HFFc6 (cell line): ENCODE measurements around the gene ATXN3L. TPM values are rescaled to one million over a fixed set of nuclear protein-coding genes. Genes with fewer than 3 reads are reported as not detected.

Experiments
- DNase-seq: peaks from one replicate; pipeline ENCODE4 v3.0.0-alpha.2; 2018
- H3K27ac Mint-ChIP-seq: 2 replicates; pipeline ENCODE4 v1.8.0; 2020; ENCODE audit warnings: mild to moderate bottlenecking, mixed read lengths
- H3K27me3 Mint-ChIP-seq: 2 replicates; pipeline ENCODE4 v1.8.0; 2021; ENCODE audit warnings: mild to moderate bottlenecking, moderate library complexity, mixed read lengths; ENCODE audit not compliant: insufficient read depth
- H3K36me3 Mint-ChIP-seq: 2 replicates; pipeline ENCODE4 v1.8.0; 2021; ENCODE audit warnings: low read depth, mixed read lengths
- H3K4me1 Mint-ChIP-seq: 2 replicates; pipeline ENCODE4 v1.8.0; 2020; ENCODE audit warnings: low read depth, mixed read lengths
- H3K4me3 Mint-ChIP-seq: 2 replicates; pipeline ENCODE4 v1.8.0; 2020; ENCODE audit warnings: mild to moderate bottlenecking, moderate library complexity, mixed read lengths
- H3K9me3 Mint-ChIP-seq: 2 replicates; pipeline ENCODE4 v1.8.0; 2020; ENCODE audit warnings: mild to moderate bottlenecking, mixed read lengths
- CTCF ChIP-seq: fragments of 200-600 bp; sonication (generic); IDR thresholded peaks from 2 replicates; pipeline ENCODE4 v1.5.0; 2021; ENCODE audit warnings: antibody characterized with exemption, mild to moderate bottlenecking
- total RNA-seq, 6 experiments: library from RNA; stranded (reverse); fragmentation: NEBNext Ultra II Directional; extraction: Animal tissue kit (Norgen Biotek cat#: 25700); gene quantifications; 2 replicates in 1 of 6; 3 replicates in 5 of 6; pipeline ENCODE4 v1.2.3, GENCODE V29; 2021

Gene ATXN3L
- total RNA-seq, 6 experiments from 2014 or later = not detected

- Mint-ChIP-seq H3K27me3 (no peaks in the 10 kb centered on the region), H3K4me1 (no peaks in the 10 kb centered on the region; the same call in 1 of the 2 replicates), H3K9me3 (no peaks in the 10 kb centered on the region), H3K4me3 (no peak overlapping the region), H3K27ac (no peak overlapping the region), H3K36me3 (no peaks in the 10 kb centered on the region)
- no peak for TF ChIP-seq CTCF
- DNase-seq = no peak
Measured at GRCh38 chrX:13334491-13334890, 14.6 kb upstream of the ATXN3L start.

GRCh38 chrX:13330446-13330845 lies 10.6 kb upstream of the ATXN3L start:
- Mint-ChIP-seq H3K9me3 (no peaks in the 10 kb centered on the region), H3K27ac (no peak overlapping the region), H3K4me1 (no peaks in the 10 kb centered on the region), H3K27me3 (no peaks in the 10 kb centered on the region), H3K4me3 (no peak overlapping the region), H3K36me3 (no peaks in the 10 kb centered on the region)
- no peak for DNase-seq
- TF ChIP-seq CTCF = no peak

GRCh38 chrX:13327666-13328065 lies 7.8 kb upstream of the ATXN3L start:
- no peak overlapping the region for H3K4me3 Mint-ChIP-seq

GRCh38 chrX:13323241-13323640 lies 3.4 kb upstream of the ATXN3L start:
- Mint-ChIP-seq H3K27me3 (no peaks in the 10 kb centered on the region), H3K27ac (no peak overlapping the region), H3K36me3 (no peaks in the 10 kb centered on the region), H3K4me1 (no peaks in the 10 kb centered on the region), H3K9me3 (no peaks in the 10 kb centered on the region), H3K4me3 (no peak overlapping the region)
- no peak for DNase-seq
- no peak for TF ChIP-seq CTCF

More at GRCh38 chrX:13327666-13328065, 7.8 kb upstream of the ATXN3L start:
- Mint-ChIP-seq H3K27ac (no peak overlapping the region), H3K9me3 (no peaks in the 10 kb centered on the region), H3K27me3 (no peaks in the 10 kb centered on the region), H3K4me1 (no peaks in the 10 kb centered on the region), H3K36me3 (no peaks in the 10 kb centered on the region)
- DNase-seq = no peak
- no peak for TF ChIP-seq CTCF

- Mint-ChIP-seq H3K27ac (no peak overlapping the region), H3K36me3 (no peaks in the 10 kb centered on the region), H3K4me3 (no peak overlapping the region), H3K4me1 (no peaks in the 10 kb centered on the region), H3K27me3 (no peaks in the 10 kb centered on the region), H3K9me3 (no peaks in the 10 kb centered on the region)
- TF ChIP-seq CTCF = no peak
- no peak for DNase-seq
Measured at GRCh38 chrX:13317366-13317765, 2.5 kb downstream of the ATXN3L start.

- Mint-ChIP-seq H3K27ac (no peak overlapping the region), H3K27me3 (no peaks in the 10 kb centered on the region; the same call in 1 of the 2 replicates), H3K4me1 (no peaks in the 10 kb centered on the region), H3K36me3 (no peaks in the 10 kb centered on the region), H3K9me3 (no peaks in the 10 kb centered on the region), H3K4me3 (no peak overlapping the region)
- TF ChIP-seq CTCF = no peak
- no peak for DNase-seq
Measured at GRCh38 chrX:13311560-13311959, 8.3 kb downstream of the ATXN3L start.
